ENCODE measurements around the gene PKIG. TPM values are rescaled to one million over a fixed set of nuclear protein-coding genes. Genes with fewer than 3 reads are reported as not detected.
A peak's percentile ranks its signal among the peaks of the same experiment; 100 is the strongest.

The PKIG gene
- total RNA-seq, 1 donor from 2014 or later = 51.6 TPM

DNA sequence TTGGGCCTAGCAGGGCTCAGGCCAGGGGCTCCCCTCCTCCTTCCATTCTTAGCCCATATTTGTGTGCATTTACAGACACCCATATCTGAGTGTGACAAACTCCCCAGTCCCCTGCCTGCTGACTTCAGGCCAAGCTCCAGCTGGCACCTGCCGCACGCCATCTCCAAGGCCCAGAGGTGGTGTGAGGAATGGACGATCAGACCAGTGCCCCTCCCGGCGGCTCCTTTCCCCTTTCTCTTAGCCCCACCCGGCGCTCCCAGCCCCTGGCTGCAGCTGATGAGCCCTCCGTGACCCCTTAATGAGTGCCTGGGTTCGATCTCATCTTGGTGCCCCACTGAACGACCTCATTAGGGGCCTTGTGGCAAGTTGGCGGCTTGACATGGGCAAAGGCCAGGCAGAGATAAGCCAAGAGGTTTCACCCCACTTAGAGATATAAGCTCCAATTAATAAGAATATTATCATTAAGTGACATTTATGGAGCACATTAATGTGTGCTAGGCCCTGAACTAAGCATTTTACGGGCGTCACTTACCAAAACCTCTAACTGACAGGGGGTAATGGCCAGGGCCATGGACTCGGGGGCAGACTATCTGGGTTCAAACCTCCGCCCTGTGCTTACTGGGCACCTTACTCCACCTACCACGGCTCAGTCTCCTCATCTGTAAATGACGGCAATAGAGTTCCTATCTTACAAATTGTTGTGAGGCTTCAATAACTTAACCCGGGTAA is 51.7 kb downstream of the PKIG start:
- Mint-ChIP-seq H3K27ac (peak overlapping the region; percentile 47), H3K36me3 (peaks cover 2% of the 10 kb centered on the region), H3K4me1 (peaks cover 14% of the 10 kb centered on the region), H3K9me3 (no peaks in the 10 kb centered on the region), H3K4me3 (no peak overlapping the region), H3K27me3 (ENCODE audit: low read depth) (no peaks in the 10 kb centered on the region)
- DNase-seq (ENCODE audit: low spot score in 2 of 2, unreplicated experiment in 2 of 2) = no peak
- TF ChIP-seq, protein P1, sequence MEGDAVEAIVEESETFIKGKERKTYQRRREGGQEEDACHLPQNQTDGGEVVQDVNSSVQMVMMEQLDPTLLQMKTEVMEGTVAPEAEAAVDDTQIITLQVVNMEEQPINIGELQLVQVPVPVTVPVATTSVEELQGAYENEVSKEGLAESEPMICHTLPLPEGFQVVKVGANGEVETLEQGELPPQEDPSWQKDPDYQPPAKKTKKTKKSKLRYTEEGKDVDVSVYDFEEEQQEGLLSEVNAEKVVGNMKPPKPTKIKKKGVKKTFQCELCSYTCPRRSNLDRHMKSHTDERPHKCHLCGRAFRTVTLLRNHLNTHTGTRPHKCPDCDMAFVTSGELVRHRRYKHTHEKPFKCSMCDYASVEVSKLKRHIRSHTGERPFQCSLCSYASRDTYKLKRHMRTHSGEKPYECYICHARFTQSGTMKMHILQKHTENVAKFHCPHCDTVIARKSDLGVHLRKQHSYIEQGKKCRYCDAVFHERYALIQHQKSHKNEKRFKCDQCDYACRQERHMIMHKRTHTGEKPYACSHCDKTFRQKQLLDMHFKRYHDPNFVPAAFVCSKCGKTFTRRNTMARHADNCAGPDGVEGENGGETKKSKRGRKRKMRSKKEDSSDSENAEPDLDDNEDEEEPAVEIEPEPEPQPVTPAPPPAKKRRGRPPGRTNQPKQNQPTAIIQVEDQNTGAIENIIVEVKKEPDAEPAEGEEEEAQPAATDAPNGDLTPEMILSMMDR (IDR thresholded peaks at IDR 0.05; ENCODE audit: unreplicated experiment) = no peak

DNA sequence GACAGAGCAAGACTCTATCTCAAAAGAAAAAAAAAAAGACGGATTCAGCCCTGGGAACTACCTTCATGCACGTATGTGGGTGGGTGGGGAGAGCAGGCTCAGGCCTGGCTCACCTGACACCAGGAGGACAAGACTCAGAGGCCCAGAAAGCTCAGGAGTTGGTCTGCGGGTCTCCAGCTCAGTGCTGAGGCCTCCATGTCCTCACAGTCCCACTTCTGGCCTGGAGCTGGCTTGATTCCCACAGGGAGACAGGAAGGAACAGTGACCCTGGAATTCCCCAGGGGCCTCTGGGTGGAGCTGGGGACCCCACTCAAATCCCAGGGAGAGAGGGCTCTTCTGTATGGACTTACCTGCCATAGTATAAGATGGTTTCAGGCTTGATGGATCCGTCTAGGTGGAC is 53.5 kb downstream of the PKIG start:
- H3K27me3 Mint-ChIP-seq (ENCODE audit: low read depth) = no peaks in the 10 kb centered on the region
- peaks cover 16% of the 10 kb centered on the region for H3K4me1 Mint-ChIP-seq
- no peak overlapping the region for H3K27ac Mint-ChIP-seq
- H3K4me3 Mint-ChIP-seq = no peak overlapping the region
- DNase-seq (ENCODE audit: low spot score in 2 of 2, unreplicated experiment in 2 of 2) = no peak
- TF ChIP-seq, protein P1 (IDR thresholded peaks at IDR 0.05; ENCODE audit: unreplicated experiment) = no peak
- peaks cover 10% of the 10 kb centered on the region for H3K36me3 Mint-ChIP-seq
- H3K9me3 Mint-ChIP-seq = peaks cover 4% of the 10 kb centered on the region

DNA sequence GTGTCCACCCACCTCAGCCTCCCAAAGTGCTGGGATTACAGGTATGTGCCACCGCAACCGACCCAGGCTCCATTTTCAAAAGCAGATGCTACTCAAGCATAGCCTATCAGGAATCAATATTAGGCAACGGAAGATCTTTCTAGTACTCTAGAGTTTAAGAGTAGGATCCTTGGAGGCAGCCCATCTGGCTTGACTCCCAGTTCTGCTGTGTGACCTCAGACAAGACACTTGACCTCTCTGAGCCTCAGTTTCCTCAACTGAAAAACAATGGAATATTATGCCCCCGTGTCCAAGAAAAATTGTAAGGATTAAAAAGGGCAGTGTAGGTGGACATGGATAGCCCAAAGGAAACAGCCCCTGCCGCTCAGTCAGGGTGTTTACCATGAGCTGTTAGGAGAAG is 54.7 kb downstream of the PKIG start:
- Mint-ChIP-seq H3K36me3 (peaks cover 10% of the 10 kb centered on the region), H3K27me3 (ENCODE audit: low read depth) (no peaks in the 10 kb centered on the region), H3K4me3 (no peak overlapping the region), H3K9me3 (peaks cover 4% of the 10 kb centered on the region), H3K27ac (no peak overlapping the region), H3K4me1 (peaks cover 16% of the 10 kb centered on the region)
- TF ChIP-seq, protein P1 (IDR thresholded peaks at IDR 0.05; ENCODE audit: unreplicated experiment) = no peak
- no peak for DNase-seq (ENCODE audit: low spot score in 2 of 2, unreplicated experiment in 2 of 2)

DNA sequence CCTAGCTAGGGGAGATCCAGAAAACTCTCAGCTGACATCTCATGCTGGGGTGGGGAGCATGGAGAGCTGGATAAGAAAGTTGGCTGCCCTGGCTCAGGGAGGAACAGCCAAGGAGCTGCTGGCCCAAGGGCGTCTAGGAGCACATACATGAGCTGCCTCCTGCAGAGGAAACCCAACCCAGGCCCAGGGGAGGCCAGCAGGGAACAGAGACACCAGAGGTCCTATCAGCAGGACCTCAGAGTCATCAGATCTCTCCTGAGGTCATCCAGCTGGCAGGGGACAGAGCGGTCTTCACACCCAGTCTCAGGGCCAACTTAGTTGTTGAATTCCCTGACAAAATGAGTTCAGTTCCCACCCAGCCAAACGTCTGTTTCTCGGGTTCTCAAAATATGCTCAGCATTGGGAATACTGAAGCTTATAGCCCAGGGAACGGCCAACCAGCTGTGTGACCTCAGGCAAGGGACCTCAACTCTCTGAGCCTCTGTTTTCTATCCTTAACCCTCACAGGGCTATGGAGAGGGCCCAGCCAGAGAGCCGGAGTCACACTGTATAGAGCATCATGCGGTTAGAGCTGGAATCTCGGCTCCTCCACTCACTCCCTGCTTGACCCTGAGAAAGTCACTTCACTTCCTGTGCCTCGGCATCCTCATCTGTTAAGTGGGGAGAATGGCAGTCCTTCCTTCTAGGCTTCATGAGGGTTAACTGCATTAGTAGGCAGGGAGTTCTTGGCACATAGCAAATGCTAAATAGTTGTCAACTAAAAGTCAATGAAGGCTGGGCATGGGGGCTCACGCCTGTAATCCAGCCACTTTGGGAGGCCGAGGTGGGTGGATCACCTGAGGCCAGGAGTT is 55.4 kb downstream of the PKIG start:
- no peak for DNase-seq (ENCODE audit: low spot score in 2 of 2, unreplicated experiment in 2 of 2)
- H3K4me1 Mint-ChIP-seq = peaks cover 17% of the 10 kb centered on the region
- no peak overlapping the region for H3K27ac Mint-ChIP-seq
- no peaks in the 10 kb centered on the region for H3K27me3 Mint-ChIP-seq (ENCODE audit: low read depth)
- H3K36me3 Mint-ChIP-seq = peaks cover 10% of the 10 kb centered on the region
- TF ChIP-seq, protein P1 (IDR thresholded peaks at IDR 0.05; ENCODE audit: unreplicated experiment) = no peak
- H3K4me3 Mint-ChIP-seq = no peak overlapping the region
- peaks cover 4% of the 10 kb centered on the region for H3K9me3 Mint-ChIP-seq

DNA sequence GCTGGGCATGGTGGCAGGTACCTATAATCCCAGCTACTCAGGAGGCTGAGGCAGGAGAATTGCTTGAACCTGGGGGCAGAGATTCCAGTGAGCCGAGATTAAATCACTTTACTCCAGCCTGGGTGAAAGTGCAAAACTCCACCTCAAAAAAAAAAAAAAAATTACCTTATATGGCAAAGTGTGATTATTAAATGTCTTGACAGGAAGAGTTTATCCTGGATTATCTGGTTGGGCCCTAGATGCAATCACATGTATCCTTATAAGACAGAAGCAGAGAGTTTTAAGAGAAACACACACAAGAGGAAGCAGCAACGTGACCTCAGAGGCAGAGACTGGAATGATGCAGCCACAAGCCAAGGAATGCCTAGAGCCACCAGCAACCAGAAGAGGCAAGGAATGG is 58.1 kb downstream of the PKIG start:
- Mint-ChIP-seq H3K4me3 (no peak overlapping the region), H3K27me3 (ENCODE audit: low read depth) (no peaks in the 10 kb centered on the region), H3K9me3 (peaks cover 4% of the 10 kb centered on the region), H3K36me3 (peaks cover 10% of the 10 kb centered on the region), H3K27ac (no peak overlapping the region), H3K4me1 (peaks cover 30% of the 10 kb centered on the region)
- TF ChIP-seq, protein P1 (IDR thresholded peaks at IDR 0.05; ENCODE audit: unreplicated experiment) = no peak
- DNase-seq (ENCODE audit: low spot score in 2 of 2, unreplicated experiment in 2 of 2) = no peak

Data from mesothelial cell of epicardium (in vitro differentiated cells).